Activated CD4-positive, alpha-beta T cell treated with anti-CD3 and anti-CD28 coated beads, Interleukin-2, Interleukin-6, amounts not matched to agents 100 ng/mL and 50 ng/mL, durations not matched to agents 16 hours and 8 hours (primary cell): ENCODE data around the gene PKP4.
"Not testable (repeated sequence)": the region's sequence is repeated elsewhere in the genome, so short reads cannot be mapped to it uniquely, and the experiment has no call there.

Experiments used
- DNase-seq: peaks from one replicate; pipeline ENCODE4 v3.0.0-alpha.2; 2020

PKP4 gene, protein sequence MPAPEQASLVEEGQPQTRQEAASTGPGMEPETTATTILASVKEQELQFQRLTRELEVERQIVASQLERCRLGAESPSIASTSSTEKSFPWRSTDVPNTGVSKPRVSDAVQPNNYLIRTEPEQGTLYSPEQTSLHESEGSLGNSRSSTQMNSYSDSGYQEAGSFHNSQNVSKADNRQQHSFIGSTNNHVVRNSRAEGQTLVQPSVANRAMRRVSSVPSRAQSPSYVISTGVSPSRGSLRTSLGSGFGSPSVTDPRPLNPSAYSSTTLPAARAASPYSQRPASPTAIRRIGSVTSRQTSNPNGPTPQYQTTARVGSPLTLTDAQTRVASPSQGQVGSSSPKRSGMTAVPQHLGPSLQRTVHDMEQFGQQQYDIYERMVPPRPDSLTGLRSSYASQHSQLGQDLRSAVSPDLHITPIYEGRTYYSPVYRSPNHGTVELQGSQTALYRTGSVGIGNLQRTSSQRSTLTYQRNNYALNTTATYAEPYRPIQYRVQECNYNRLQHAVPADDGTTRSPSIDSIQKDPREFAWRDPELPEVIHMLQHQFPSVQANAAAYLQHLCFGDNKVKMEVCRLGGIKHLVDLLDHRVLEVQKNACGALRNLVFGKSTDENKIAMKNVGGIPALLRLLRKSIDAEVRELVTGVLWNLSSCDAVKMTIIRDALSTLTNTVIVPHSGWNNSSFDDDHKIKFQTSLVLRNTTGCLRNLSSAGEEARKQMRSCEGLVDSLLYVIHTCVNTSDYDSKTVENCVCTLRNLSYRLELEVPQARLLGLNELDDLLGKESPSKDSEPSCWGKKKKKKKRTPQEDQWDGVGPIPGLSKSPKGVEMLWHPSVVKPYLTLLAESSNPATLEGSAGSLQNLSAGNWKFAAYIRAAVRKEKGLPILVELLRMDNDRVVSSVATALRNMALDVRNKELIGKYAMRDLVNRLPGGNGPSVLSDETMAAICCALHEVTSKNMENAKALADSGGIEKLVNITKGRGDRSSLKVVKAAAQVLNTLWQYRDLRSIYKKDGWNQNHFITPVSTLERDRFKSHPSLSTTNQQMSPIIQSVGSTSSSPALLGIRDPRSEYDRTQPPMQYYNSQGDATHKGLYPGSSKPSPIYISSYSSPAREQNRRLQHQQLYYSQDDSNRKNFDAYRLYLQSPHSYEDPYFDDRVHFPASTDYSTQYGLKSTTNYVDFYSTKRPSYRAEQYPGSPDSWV

DNA sequence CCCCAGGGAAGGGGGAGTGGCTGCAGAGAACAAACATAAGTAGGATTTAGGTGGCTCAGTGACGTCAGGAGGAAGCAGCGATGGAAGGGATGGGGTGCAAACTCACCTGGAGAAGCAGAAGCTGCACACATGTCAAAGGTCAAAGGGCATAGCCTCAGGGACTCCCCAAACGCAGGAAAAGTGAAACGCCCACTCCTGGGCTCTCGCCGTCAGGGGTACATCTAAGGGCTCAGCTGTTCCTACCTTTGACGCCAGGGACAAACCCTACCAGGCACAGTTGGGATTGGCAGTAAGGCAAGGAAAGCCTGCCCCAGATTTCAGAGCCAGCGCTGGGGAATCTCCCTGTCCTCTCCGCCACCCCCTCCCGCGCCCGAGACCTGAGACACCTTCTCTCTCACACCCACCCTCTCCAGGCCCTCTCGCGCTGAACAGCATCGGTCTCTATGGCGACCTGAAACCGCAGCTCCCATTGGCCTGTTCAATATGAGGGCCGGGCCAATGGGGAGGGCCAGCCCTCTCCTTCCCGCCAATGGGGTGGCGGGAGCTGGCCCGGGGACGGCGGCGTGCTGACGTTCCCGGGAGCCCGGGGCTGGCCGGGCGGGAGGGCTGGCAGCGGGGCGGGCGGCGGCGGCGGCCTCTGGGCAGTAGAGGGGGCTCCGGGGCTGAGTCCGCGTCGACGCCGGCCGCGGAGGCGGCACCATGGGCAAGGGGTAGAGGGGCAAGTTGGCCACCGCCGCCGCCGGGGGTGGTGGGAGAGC, at the start of gene PKP4, which contains the start of gene CCDC148:
Gene PKP4, plus strand, starts transcription at position 644 of the 758 bp plus-strand sequence. CDS start 76,233 bp downstream, outside the sequence.
Gene CCDC148, minus strand, starts transcription at position 445 of the 758 bp plus-strand sequence. Its CDS starts 314 bp downstream, at position 131.
- peak; percentile 93 for DNase-seq

DNA sequence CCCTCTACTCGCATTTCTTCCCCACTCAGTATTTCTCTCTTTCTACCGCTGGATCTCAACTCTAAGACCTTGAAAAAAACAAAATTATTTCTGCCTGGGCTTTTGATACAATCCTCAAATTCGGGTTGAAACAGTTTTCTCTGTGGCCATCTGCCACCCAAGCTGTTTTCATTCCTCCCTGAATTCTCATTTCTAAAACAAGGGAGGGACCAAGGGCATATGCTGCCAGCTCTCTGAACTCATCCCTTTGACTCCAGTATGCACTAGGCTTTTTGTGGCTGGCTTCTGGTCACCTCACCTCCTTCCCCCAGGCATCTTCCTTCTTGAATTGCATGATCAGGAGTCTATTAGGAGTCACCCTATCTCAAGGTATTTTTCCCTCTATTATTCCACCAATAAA, 49.7 kb upstream of the PKP4 start:
- DNase-seq: no peak

GRCh38 chr2:158410132-158410531, 46.6 kb upstream of the PKP4 start:
- no peak for DNase-seq

DNA sequence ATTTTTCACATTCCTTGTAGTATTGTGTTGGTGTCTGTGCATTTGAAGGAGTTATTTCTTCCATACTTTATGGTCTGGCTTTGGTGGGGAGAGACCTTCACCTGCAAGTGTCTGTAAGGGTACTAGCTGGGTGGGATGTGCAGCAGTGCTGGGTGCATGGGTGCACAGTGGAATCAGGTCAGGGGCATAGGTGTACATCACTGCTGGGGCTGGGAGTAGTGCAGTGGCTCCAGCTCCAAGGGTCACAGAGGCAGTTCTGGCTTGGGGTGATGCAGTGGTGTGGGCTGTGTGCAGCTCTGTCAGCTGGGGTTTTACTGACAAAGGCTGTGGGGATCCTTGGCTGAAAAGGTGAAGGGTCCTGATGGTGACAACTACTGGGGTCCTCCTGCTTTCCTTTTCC, 45.0 kb upstream of the PKP4 start:
- no peak for DNase-seq

- DNase-seq: no peak
These were observed 44.5 kb upstream of the PKP4 start for GRCh38 chr2:158412206-158412605.

- DNase-seq: no peak
These were observed 43.2 kb upstream of the PKP4 start for GRCh38 chr2:158413581-158413980.

DNA sequence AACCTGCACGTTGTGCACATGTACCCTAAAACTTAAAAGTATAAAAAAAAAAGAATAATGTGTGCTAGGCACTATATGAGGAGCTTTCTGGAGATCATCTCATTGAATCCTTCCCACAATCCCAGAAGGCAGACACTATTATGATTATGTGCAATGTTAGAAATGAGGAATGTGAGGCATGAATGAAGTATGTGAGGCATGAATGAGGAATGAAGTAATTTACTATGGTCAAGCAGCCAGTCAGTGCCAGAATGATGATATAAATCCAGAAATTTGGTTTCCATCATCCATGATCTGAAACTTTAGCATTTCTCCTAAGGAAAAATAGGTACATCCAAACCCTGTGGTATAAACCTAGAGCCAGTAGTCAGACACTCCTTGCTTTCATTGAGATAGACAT, 42.2 kb upstream of the PKP4 start:
- no peak for DNase-seq

GRCh38 chr2:158432117-158432516, 24.6 kb upstream of the PKP4 start:
- no peak for DNase-seq

GRCh38 chr2:158433716-158434115, 23.0 kb upstream of the PKP4 start:
- DNase-seq: not testable (repeated sequence)

DNA sequence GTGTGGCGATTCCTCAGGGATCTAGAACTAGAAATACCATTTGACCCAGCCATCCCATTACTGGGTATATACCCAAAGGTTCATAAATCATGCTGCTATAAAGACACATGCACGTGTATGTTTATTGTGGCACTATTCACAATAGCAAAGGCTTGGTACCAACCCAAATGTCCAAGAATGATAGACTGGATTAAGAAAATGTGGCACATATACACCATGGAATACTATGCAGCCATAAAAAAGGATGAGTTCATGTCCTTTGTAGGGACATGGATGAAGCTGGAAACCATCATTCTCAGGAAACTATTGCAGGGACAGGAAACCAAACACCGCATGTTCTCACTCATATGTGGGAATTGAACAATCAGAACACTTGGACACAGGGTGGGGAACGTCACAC, 17.7 kb upstream of the PKP4 start:
- not testable (repeated sequence) for DNase-seq

- DNase-seq: no peak
These were observed 13.1 kb upstream of the PKP4 start for GRCh38 chr2:158443606-158444005.

GRCh38 chr2:158457092-158457825, 507 bp downstream of the PKP4 start:
- peak; percentile 47 for DNase-seq

DNA sequence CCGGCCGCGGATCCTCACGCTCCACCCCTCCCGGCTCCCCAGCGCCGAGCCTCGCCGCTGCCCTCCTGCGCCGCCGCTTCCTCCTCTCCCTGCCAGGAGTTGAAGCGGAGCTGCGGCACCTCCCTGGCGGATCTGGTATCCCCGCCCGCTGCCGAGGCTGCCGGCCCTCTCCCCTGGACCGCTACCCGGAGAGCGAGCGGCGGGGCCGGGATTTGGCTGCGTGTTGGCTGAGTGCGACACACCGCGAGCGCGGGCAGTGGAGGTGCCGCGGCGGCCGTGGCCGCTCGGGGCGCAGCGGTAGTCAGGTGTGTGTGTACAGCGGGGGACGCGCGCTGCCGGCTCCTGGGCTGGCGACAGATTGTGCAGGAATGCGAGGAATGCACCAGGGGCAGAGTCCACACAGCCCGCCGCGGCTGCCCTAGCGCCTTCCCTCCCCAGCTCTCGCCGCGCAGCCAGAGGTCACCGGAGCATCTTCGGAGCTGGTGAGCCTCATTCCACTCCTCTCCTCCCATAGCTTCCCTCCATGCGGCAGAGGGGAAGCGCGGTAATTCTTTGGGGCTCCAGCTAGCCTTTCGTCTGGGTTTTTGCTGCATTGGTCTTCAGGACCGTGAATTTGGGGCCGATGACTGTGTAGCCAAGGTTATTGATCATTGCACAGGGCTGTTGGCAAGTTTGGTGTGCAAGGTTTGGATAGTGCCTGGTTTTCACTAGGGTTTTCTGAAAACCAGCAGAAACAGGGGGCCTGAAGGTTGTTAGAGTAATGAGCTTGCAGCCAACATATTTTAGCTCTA, 1.3 kb downstream of the PKP4 start:
- peak; percentile 63 for DNase-seq

DNA sequence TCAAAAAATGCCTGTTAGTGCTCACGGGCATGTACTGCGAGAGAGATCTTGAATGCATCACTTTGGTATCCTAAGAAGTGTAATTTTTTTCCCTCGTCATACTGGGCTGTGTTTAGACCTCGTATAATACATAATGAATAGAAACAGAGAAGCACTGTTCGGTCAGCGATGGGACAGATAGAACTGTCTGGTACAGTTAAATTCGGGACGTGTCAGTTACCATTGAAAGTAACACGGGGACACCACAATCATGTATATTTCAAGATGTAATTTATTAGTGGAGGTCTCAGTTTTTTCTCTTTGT, 1.8 kb downstream of the PKP4 start:
- DNase-seq: no peak

- no peak for DNase-seq
These were observed 2.6 kb downstream of the PKP4 start for GRCh38 chr2:158459161-158460003.

GRCh38 chr2:158460632-158461297, 4.0 kb downstream of the PKP4 start:
- peak; percentile 15 for DNase-seq

DNA sequence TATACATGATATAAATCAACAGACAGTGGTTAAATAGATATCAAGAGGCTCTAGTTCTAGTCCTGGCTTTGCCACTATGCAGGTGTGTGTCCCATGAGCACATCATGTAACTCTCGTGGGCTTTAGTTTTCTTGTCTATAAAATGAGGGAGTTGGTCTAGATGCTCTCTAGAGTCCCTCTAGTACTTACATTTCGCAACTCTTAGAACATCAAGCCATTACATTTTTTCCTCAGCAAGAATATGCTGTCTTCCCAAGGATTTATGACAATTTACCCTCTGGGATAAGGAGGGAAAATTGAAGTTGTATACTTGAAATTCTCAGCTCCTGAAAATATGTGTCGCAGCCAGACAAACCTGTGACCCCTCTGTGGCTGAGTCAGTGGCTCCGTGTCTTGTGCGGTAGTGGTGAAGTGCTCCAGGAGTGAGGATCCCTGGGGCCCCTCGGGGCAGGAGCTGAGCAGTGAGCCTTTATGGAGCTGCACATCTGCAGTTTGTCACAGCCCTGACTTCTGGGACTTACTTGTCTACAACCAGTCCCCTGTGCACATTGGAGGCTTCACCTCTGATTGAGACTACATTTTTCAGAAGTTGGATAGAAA, 6.8 kb downstream of the PKP4 start:
- no peak for DNase-seq

- DNase-seq: peak; percentile 50
These were observed 7.9 kb downstream of the PKP4 start for GRCh38 chr2:158464426-158465281.
